Measurements from ENCODE around the gene GRK2. TPM values are rescaled to one million over a fixed set of nuclear protein-coding genes. Genes with fewer than 3 reads are reported as not detected.

The GRK2 gene
- total and polyA plus RNA-seq, 2 donors (not counting 3 experiments of a cell fraction or from before 2014, with no cell fraction given), result 57.9 to 62.3 TPM

- ChIA-PET POLR2A (no interaction called here), CTCF (interaction anchor here (0.9 to 2.7 kb wide), 2 partner anchors 13 to 41 kb away, joined by 3 to 16 read pairs; no protein-coding TSS in a partner anchor)
- H3K27ac ChIP-seq (ENCODE audit: insufficient read depth, low read depth, low read length), result no peak overlapping the region
- no peaks in the 10 kb centered on the region for H3K27me3 ChIP-seq (ENCODE audit: control insufficient read depth in 2 of 2, insufficient read depth in 2 of 2, low read length in 2 of 2)
- no peaks in the 10 kb centered on the region for H4K20me1 ChIP-seq (replicated peaks; ENCODE audit: control insufficient read depth, extremely low read depth, insufficient read depth, low read length)
- H3K4me3 ChIP-seq (replicated peaks in 1 of 3; ENCODE audit: insufficient read depth in 1 of 3, low read depth in 1 of 3, low read length in 3 of 3), result no peak overlapping the region
- BruUV-seq (replicated peaks), result no TSS peak
- DNase-seq (ENCODE audit: low read depth, low spot score) (no peak), FAIRE-seq (no peak)
- H3K4me1 ChIP-seq (ENCODE audit: control insufficient read depth, extremely low read depth, insufficient read depth, low read length), result peaks cover 17% of the 10 kb centered on the region
- H3K9me1 ChIP-seq (replicated peaks; ENCODE audit: control insufficient read depth, extremely low read depth, insufficient read depth, low read length), result no peaks in the 10 kb centered on the region
- no peak overlapping the region for H2AFZ ChIP-seq (ENCODE audit: low read depth, low read length)
- dilution Hi-C loops (cut with MboI; ENCODE audit: extremely low pct_ligation_motif_present, low sequenced_read_pairs) (no loop called here), intact Hi-C loops (cut with micrococcal nuclease) (no loop called here)
- no peak overlapping the region for H3K9ac ChIP-seq (replicated peaks; ENCODE audit: extremely low read depth, insufficient read depth, low read length)
- peaks cover 6 to 27% of the 10 kb centered on the region in 2 experiments for H3K36me3 ChIP-seq (ENCODE audit: control insufficient read depth in 2 of 2, extremely low read depth in 1 of 2, insufficient read depth in 2 of 2, low read length in 2 of 2)
- peaks cover 58% of the 10 kb centered on the region for H3K79me2 ChIP-seq (ENCODE audit: control insufficient read depth, insufficient read depth, low read length)
- no peaks in the 10 kb centered on the region for H3K9me3 ChIP-seq (replicated peaks; ENCODE audit: control insufficient read depth, insufficient read depth, low read length)
- TF ChIP-seq POLR2A (IDR thresholded peaks at IDR 0.05; ENCODE audit: low read depth, low read length), result no peak
- TF ChIP-seq POLR2AphosphoS5 (IDR thresholded peaks at IDR 0.05; ENCODE audit: insufficient read depth, low read depth, low read length), result no peak
- no peak for TF ChIP-seq FOS (IDR thresholded peaks at IDR 0.05; ENCODE audit: borderline replicate concordance, insufficient read depth, low read length)
- TF ChIP-seq MAX (IDR thresholded peaks at IDR 0.05; ENCODE audit: insufficient read depth, insufficient read length), result no peak
- TF ChIP-seq, protein P1, sequence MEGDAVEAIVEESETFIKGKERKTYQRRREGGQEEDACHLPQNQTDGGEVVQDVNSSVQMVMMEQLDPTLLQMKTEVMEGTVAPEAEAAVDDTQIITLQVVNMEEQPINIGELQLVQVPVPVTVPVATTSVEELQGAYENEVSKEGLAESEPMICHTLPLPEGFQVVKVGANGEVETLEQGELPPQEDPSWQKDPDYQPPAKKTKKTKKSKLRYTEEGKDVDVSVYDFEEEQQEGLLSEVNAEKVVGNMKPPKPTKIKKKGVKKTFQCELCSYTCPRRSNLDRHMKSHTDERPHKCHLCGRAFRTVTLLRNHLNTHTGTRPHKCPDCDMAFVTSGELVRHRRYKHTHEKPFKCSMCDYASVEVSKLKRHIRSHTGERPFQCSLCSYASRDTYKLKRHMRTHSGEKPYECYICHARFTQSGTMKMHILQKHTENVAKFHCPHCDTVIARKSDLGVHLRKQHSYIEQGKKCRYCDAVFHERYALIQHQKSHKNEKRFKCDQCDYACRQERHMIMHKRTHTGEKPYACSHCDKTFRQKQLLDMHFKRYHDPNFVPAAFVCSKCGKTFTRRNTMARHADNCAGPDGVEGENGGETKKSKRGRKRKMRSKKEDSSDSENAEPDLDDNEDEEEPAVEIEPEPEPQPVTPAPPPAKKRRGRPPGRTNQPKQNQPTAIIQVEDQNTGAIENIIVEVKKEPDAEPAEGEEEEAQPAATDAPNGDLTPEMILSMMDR (IDR thresholded peaks at IDR 0.05; ENCODE audit: extremely low read depth in 1 of 2, insufficient read depth in 1 of 2, low read depth in 1 of 2, low read length in 2 of 2), result no peak
- no peak for TF ChIP-seq JUN (IDR thresholded peaks at IDR 0.05; ENCODE audit: borderline replicate concordance, insufficient read depth, insufficient read length, low read depth)
- no peak for TF ChIP-seq EZH2 (IDR thresholded peaks at IDR 0.05; ENCODE audit: borderline replicate concordance, low read depth, low read length, severe bottlenecking)
- no peak for TF ChIP-seq GATA2 (IDR thresholded peaks at IDR 0.05; ENCODE audit: insufficient read depth, insufficient read length, low read depth, low read length)
- no peak for TF ChIP-seq MYC (IDR thresholded peaks at IDR 0.05; ENCODE audit: low read depth, low read length)
- no peak overlapping the region for H3K4me2 ChIP-seq (ENCODE audit: insufficient read depth, low read length)
Observed at GRCh38 chr11:67275606-67276409, 9.5 kb downstream of the GRK2 start.
